ENCODE data around the gene RCBTB2.

Gene RCBTB2

DNA sequence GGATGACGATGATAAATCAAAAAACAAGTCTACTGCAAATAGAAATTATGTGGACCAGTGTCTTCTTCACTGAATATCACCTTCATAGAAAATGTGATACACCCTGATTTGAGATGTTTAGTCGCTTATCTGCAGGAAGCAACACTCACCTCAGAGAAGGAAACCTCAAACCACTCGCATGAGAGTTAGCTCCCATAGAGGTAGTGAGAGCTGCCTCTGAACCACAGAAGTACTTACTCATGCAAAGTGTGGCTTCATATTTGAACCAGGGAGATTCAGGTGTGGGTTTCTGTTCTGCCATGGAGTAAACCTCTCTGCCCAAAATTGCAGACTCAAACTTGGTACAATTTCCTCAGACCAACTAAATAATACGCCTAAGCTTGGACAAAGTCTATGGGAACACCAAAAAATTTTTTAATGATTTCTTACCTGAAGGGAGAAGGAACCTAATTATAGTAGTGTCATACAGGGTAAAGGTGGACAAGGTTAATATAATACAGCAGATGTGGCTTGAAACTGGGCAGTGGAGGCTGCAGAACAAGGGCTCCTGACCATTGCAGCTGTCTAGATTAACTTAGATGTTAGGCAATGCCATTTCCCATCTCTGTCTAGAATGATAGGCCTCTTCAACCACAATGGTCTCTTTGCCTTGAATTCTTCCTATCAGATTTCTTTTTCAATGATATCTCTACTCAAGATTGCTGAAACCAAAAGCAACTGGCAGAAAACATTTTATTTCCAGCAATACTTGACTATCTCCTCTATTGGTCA, 29.6 kb upstream of the RCBTB2 start:
- DNase-seq, result no peak

- DNase-seq, result no peak
Observed at GRCh38 chr13:48561466-48562235, 28.8 kb upstream of the RCBTB2 start.

- DNase-seq, result no peak
Observed at GRCh38 chr13:48560657-48561337, 27.9 kb upstream of the RCBTB2 start.

DNA sequence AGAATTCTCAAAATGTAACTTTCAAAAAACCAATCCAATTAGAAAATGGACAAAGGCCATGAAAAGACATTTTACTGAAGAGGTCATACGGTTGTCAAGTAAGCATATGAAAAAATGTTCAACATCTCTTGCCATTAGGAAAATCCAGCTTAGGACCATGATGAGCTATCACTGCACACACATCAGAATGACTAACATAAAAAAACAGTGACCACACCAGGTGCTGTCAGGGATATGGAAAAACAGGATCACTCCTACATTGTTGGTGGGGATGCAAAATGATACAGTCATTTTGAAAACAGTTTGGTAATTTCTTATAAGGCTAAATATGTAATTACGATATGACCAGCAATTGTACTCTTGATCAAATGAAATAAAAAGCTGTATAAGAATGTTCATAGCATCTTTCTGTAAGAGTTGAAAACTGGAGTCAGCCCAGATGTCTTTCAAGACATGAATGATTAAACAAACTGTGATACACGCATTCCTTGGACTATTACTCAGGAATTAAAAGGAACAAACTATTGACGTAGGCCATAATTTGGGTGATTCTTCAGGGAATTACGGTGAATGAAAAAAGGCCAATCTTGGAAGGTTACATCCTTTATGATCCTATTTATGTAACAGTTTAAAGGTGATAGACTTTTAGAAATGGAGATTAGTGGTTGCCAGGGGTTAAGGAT, 26.9 kb upstream of the RCBTB2 start:
- peak; percentile 21 for DNase-seq

GRCh38 chr13:48556817-48557216, 23.9 kb upstream of the RCBTB2 start:
- DNase-seq, result no peak

DNA sequence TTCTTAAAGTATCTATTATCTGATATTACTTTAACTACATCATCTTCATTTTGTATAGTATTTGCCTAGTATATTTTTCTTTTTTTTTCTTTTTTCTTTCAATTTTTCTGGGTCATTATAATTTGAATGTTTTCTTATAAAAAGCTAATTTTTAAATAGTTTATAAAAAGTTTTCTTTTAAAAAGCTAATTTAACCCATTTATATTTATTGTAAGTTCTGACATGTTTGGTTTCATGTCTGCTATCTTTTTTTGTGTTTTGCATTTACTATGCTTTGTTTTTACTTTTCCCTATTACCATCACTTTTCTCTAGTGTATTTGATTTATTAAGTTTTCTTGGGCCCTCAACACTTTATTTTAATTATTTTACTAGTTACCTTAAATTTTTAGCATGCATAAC, 22.6 kb upstream of the RCBTB2 start:
- no peak for DNase-seq

- DNase-seq, result no peak
Observed at GRCh38 chr13:48551329-48551728, 18.4 kb upstream of the RCBTB2 start.

DNA sequence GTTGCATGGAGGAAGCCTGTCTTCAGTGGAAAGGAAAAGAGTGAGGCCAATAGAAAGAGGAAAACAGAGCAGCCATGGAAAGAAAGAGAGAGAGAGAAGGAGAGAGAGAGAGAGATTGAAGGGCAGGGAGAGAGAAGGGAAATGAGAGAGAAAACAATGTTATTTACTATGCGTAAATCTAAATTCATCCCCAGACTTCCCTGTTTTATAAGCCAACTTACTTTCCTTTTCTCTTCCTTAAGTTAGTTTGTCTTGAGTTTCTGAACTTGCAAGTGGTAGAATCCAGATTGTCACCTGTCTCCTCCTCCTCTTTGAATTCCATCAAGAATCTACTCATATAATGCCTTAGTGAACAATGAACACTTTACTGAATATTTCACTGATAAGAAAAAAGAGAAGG, 16.8 kb upstream of the RCBTB2 start:
- no peak for DNase-seq

GRCh38 chr13:48547663-48548092, 14.8 kb upstream of the RCBTB2 start:
- no peak for DNase-seq

- DNase-seq, result no peak
Observed at GRCh38 chr13:48545608-48546007, 12.7 kb upstream of the RCBTB2 start.

GRCh38 chr13:48542581-48543341, 9.9 kb upstream of the RCBTB2 start:
- peak; percentile 14 for DNase-seq

- no peak for DNase-seq
Observed at GRCh38 chr13:48542138-48542537, 9.3 kb upstream of the RCBTB2 start.

DNA sequence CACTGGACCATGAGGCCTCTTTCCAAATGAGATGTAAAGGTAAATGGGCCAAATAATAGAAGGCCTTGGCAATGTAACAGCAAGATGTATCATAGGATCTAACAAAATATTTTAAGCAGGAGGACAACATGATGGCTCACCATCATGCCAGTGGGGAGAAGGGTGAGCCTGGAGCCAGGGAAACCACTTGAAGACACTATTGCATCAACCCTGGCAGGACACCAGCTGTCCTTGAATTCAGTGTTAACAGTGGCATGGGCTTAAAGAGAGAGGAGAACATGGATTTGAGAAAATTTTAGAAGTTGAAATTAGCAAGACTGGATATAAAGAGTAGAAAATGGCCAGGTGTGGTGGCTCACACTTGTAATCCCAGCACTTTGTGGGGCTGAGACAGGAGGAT, 6.7 kb upstream of the RCBTB2 start:
- no peak for DNase-seq

DNA sequence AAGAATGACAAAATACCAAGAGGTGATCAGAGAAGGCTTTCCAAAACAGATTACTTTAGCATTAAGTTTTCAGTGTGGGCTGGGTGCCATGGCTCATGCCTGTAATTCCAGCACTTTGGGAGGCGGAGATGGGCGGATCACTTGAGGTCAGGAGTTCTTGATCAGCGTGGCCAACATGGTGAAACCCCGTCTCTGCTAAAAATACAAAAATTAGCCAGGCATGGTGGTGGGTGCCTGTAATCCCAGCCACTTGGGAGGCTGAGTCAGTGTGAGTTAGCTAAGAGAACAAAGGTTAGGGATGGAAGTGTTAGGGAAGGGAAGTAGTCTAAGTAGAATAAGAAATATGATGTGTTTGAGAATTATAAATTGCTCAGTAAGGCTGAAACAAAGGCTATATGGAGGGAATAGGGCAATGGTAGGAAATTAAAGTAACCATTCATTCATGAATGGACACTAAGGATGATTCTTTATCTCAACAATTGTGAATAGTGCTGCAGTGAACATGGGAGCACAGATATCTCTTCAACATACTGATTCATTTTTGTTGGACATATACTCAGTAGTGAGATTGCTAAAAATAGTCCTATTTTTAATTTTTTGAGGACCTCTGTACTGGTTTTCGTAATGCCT, 3.9 kb upstream of the RCBTB2 start:
- no peak for DNase-seq

- no peak for DNase-seq
Observed at GRCh38 chr13:48535766-48536165, 2.9 kb upstream of the RCBTB2 start.

GRCh38 chr13:48534911-48535501, 2.1 kb upstream of the RCBTB2 start:
- DNase-seq, result no peak

DNA sequence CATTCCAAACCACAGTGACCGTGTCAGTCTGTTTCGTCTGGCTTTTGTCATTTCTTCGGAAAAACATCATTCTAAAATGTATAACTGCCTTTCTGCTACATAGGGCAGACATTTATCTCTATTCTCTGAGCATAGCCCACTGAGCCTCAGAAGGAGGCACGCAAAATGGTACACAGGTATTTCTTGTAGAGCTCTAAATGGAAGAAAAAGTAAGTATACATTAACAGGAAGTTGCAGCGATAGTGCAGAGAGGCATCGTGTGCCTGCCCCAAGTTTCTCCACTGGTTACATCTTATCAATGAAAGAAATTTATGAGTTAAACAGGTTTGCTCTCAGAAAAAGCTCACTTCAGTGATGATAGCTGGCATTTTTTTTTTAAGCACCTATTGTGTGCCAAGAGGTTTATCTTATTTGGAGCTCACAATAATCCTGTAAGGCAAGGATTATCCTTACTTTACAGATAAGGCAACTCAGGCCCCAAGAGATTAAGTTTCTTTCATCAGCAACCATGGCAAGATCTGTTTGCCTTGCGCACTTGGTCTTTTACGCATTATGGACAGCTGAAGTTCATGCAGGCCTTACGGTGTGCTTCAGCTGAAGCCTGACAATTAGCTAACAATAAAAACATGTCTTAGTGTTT, 1.2 kb upstream of the RCBTB2 start:
- no peak for DNase-seq

- DNase-seq, result peak; percentile 49
Observed at GRCh38 chr13:48532256-48532505, 699 bp downstream of the RCBTB2 start.

GRCh38 chr13:48531416-48532255, 1.2 kb downstream of the RCBTB2 start:
- no peak for DNase-seq

- DNase-seq, result no peak
Observed at GRCh38 chr13:48530833-48531232, 2.0 kb downstream of the RCBTB2 start.

Measured in fibroblast of upper back skin (primary cell).